GM21367 (cell line): ENCODE results near the gene PDE7B.
"Not testable (repeated sequence)": the region's sequence is repeated elsewhere in the genome, so short reads cannot be mapped to it uniquely, and the experiment has no call there.

Source experiments
- ATAC-seq: cut with Tn5 transposase; IDR thresholded peaks from one replicate; pipeline ENCODE4 v1.9.1; 2021; ENCODE audit not compliant: unreplicated experiment

PDE7B gene

DNA sequence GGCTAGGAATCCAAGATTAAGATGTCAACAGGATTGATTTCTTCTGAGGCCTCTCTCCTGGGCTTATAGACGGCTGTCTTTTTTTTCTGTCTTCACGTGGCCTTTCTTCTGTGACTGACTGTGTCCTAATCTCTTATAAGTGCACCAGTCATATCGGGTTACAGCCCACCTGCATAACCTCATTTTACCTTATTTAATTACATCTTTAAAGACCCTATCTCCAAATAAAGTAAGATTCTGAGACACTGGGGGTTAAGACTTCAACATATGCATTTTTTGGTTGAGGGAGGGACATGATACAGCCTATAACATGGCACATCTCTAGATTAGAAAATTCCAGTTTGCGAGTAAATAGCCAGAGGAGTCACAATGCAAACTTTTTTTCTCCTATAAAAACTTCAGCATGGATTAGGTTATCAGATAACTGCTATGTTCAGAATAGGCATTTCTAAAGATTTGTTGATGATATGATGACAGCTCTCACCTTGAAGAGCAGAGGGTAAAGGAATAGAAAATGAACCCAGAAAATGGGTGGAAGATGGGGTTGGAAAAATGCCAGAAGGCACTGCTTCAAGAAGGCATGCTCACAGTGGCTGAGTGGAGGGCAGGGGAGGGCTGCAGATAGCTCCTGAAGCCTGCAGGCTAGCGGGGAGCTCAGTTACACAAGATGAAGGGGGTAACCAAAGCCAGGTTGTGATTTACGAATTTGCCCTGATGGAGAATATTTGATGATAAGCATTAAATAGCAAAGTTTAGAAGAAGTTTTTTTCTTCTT lies 8.7 kb upstream of the PDE7B start:
- ATAC-seq, result no peak

DNA sequence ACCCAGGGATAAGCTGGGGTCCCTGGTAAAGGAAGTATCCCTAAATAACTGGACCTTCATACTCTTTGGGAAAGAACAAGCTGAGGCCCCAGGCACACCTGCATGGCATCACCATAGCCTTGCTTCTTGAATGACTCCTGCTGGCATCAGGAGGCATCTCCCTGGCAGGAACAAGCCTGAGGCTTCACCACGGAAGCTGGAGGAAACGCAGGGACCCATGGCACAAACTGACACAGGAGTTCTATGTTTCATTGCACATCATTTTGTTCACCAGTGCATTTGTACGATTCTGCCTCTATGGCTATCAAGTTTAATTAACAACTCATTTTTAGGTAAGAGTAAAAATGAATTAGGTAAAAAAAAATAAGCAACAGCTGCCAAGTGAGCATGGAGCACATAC lies 619 bp upstream of the PDE7B start:
- no peak for ATAC-seq

DNA sequence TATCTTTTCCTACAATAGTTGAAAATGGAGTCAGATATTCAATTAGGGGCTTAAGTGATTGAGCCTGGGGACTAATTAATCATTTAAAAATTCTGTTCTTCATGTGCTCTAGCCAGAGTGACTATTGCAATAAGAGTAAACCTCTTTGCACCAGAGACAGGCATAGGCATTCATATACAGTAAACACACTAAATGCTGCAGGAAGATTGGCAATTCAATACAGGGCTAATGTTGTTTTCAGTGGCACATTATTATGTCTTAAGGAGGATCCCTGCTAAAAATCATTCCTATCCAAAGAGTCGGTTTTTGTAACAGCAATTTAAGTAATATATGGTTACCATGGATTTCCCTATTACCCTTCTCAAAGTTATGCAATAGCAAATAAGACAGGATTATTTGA lies 1.2 kb downstream of the PDE7B start:
- no peak for ATAC-seq

DNA sequence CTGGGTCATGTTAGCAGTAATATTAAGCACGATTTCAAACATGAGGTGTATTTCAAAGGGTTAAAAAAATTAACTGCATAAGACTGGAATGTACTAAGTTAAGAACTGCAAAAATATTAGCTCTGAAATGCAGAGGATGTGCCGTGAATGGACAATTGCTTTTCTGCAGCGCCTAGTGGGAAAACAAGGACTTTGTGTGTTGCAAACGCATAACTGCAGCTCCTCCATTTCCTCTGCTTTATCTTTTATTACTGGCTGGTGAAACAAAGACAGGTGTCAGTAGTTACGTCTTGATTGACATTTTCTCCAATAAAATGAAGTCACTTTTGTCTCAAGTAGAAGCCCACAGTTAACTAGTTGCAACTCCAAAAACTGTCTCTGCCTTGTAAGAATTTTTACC lies 1.7 kb downstream of the PDE7B start:
- ATAC-seq, result no peak

DNA sequence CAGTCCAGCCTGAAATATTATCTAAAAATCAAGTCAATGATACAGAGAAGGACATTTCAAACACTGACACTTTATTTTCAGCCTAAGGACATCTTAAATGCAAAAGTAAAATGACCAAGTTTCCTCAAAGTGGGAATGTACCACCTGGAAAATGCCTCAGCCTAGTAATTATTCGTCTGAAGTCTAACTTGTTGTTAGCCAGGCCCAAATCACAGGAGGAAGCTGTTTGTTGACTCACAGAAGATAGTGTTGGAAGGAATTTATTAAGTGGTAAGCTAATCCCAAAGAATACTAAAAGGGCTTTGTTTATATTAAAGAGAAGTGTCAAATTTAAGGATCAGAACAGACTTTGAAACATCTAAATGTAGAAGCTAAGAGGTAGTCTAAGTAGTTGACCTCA lies 2.5 kb downstream of the PDE7B start:
- no peak for ATAC-seq

DNA sequence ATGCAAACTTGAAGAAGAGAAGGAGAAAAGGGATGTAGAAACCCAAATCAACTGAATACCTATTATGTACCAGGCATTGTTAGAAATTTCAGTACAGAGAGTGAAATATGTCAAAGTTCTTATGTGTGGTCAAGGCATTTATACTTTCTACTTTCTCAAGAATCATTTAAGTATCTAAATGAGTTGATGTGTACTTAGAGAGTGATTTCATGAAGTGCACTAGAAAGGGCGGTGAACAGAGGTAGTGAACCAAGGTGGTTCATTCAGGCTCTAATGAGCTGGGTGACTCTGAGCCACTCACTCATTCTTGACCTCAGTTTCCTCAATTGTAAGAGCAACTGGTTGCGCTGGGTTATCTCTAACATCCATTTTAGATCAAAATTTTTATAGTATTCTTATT lies 3.3 kb downstream of the PDE7B start:
- ATAC-seq, result no peak

DNA sequence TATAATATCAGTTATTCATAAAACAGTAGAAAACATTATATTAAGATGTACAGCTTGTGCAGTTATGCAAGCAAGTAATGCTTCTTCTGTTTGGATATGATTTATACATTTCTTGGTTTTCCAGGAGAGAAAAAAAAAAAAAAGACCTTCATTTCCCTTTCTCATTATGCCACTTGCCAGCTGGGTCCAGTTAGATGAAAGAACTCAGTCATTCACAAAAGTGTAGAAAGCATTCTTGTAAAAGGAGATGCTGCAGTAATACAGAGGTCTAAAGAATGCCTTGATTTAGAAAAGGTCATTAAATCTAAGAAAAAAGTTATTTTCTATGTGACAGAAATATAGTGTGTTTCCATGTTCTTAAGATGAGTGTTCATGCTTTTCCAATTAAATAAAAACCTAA lies 7.4 kb downstream of the PDE7B start:
- no peak for ATAC-seq

DNA sequence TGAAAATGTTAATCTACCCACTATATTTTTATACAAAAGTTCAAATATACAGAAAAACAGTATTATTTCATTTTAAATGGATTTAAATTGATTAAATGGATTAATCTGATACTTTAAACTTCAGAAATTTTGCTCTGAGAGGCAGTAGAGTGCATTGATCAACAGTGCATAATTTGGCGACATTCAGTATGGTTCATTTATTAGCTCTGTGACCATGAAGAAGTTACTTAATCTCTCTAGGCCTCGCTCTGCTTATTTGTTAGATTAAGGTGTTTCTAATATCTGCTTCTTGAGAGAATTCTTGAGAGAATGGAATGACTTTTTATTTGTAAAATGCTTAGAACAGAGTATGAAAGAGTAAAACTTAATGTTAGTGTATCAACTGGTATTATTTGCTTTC lies 8.9 kb downstream of the PDE7B start:
- no peak for ATAC-seq

DNA sequence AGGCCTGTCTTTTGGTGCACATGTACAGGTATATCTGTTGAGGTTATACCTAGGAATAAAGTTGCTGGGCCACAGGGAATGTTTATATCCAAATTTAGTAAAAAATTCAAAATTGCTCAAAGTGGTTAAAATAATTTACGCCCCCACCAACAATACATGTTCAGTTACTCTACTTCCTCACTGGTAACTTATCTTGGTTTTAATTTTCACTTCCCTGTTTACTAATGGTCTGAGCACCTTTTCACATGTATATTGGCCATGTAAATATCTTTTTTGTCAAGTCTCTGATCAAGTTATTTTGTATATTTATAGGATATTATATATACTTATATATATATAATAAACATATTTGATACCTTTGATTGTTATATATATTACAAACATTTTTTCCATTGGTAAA lies 9.7 kb downstream of the PDE7B start:
- ATAC-seq, result peak; percentile 93

DNA sequence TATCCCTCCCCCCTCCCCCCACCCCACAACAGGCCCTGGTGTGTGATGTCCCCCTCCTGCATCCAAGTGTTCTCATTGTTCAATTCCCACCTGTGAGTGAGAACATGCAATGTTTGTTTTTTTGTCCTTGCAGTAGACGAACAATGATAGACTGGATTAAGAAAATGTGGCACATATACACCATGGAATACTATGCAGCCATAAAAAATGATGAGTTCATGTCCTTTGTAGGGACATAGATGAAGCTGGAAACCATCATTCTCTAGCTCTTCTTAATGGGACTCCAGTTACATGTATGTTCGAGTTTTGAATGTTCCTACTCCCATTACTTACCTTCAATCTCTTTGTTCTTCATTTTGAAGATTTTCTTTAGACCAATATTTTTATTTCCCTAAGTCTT lies 13.4 kb downstream of the PDE7B start:
- ATAC-seq, result not testable (repeated sequence)

DNA sequence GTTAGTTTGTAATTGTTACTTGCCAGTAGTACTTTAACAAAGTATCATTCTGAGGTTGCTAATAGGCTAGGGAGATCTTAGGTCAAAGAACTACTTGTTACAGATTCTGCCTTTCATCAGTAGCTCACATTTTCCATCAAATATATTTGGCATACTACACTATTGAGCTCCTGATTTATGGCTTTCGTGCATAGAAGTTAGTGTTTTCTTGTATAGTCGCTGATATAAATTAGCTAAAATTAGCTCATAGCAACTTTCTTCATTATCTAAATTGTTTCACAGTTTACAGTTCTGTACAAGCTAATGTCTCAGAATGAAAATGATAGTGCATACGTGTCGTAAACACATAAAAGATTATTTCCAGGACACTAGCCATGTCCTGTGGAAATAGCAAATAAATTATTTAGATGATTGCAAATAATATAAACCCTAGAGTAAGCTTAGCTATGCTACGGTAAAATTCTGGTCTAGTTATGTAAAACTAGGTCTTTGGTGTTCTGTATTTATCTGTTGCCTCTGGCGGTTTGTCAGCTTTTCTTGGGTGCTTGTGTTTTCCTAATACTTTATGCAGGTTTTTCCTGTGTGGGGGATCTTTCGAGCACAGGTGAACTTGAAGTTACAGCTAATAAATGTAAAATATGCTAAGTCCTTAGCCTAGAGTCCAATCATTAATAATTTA lies 15.1 kb downstream of the PDE7B start:
- ATAC-seq, result no peak

DNA sequence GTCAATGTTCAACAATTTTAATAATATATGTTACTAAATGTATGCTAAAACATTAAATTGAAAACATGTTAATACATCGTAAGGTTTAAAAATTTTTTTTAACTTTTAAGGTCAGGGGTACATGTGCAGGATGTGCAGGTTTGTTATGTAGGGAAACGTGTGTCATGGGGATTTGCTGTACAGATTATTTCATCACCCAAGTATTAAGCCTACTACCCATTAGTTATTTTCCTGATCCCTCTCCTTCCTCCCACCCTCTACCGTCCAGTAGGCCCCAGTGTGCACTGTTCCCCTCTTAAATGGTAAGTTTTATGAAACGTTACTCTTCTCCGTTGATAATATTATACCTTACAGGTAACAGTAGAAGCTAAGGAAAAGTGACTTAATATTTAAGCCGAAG lies 15.8 kb downstream of the PDE7B start:
- ATAC-seq, result no peak

DNA sequence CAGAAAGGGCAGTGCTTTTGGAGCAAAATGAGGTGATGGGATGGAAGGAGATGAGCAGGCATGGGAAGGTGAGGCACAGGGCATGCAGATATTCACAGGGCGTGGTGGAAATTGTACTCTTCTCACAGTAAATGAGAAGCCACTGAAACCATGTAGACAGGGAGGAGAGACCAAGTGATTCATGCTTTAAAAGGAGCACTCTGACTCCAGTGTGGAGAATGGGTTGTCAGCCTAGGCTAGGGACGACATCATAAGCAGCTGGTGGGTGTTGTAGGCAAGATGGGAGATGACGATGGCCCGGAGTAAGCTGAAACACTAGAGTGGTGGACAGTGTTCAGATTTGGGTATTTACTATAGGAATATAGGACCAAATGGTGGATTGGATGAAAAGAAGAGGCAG lies 18.4 kb downstream of the PDE7B start:
- no peak for ATAC-seq

DNA sequence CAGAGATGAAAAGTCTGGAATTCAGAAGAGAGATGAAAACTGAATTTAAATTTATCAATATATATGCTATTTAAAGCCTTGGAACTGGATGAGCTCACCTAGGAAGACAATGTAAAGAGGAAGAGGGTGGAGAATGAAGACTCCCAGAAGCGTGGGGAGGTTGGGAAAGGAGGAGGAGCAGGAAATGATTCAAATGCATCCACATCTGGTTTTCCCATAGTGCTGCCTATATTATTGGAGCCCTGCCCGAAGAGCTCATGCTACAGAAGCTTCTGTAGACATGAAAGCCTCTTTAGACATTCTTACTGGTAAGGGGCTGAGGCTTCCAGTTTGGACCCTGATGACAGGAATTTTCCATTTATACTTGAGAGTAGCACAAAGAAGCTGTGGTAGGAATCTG lies 19.2 kb downstream of the PDE7B start:
- ATAC-seq, result no peak

DNA sequence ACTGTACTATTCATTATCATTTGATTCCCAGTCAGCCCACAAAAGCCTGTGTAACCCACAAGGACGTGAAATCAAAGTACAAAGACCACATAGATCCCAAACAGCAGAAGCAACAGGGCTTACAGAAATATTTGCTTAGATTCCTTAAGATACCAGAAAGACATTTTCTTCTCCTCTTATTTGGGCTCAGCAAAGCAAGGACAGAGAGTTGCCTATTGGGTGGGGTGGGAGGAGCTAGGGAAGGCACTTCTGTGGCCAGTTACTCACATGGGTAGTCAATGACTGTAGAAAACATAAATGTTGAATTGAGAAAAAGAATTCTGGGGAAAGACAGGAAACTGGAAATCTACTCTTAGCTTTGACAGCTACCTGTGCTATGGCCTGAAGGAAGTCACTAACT lies 19.8 kb downstream of the PDE7B start:
- ATAC-seq, result no peak

DNA sequence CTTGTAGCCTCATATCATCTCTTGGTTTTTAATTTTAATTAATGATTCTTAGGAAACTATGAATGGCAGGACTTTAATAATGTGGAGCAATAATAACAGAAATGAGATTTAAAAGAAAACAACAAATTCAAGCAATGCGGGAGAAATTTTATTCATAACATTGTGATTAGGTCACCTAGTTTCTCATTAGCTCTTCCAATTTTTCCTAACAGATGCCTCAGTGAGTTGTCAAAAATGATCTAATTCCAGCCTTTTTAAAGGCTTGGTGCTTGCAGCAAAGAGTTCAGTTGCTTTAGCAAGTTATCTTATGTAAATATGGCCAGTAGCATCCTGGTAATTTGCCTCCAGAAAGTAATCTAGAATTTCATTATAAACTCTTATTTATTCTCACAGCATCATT lies 20.4 kb downstream of the PDE7B start:
- no peak for ATAC-seq

DNA sequence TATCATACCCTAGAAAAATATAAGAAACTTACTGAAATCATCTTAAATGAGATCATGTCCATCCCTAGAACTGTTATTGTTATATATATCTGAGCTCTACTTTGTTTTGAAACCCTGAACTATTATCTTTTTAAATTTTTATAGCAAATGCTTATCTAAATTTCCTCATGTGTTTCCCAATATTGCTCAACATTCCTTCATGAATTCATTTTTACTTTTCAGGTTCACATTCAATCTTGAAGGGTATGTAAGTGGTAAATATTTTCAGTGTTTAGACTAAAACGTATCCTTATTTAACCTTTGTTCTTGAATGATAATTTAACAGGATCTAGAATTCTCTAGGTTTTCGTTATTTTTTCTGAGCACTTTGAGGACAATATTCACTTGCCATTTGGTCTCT lies 23.9 kb downstream of the PDE7B start:
- no peak for ATAC-seq

DNA sequence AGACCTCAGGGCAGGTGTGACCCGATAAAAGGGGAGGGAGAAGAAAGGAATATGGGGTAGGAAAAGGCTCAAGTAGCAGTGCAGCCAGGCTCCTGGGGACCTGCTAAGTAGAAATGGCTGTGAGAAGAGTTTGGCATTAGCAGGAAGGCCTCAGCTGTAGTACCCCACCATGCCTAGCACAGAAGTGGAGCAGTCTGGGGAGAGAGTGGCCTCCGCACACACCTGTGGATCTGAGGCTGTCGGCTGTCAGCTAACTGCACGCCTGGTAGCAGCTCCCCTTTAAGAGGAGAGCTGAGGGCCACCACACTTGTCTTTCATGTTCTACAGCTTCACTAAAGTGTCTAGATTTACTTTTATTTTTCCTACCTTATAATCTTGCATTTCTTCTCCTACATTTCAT lies 24.6 kb downstream of the PDE7B start:
- ATAC-seq, result no peak

DNA sequence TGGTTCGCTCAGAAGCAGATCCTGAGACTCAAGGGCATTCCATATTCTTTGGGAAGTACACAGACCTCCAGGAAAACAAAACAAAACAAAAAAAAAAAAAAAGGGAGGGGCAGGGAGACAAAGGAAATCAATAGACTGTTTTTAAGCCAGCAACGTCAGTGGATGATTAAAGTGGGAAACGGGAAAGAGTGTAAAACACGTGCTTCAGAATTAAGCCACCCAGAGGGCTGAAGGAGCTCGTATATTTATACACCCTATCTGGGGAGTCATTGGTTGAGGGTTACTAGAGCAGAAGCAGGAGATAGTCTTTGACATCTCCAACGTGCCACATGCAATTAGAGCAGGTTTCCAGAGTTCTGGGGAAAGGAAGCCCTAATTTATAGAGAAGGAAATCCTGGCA lies 26.2 kb downstream of the PDE7B start:
- no peak for ATAC-seq

DNA sequence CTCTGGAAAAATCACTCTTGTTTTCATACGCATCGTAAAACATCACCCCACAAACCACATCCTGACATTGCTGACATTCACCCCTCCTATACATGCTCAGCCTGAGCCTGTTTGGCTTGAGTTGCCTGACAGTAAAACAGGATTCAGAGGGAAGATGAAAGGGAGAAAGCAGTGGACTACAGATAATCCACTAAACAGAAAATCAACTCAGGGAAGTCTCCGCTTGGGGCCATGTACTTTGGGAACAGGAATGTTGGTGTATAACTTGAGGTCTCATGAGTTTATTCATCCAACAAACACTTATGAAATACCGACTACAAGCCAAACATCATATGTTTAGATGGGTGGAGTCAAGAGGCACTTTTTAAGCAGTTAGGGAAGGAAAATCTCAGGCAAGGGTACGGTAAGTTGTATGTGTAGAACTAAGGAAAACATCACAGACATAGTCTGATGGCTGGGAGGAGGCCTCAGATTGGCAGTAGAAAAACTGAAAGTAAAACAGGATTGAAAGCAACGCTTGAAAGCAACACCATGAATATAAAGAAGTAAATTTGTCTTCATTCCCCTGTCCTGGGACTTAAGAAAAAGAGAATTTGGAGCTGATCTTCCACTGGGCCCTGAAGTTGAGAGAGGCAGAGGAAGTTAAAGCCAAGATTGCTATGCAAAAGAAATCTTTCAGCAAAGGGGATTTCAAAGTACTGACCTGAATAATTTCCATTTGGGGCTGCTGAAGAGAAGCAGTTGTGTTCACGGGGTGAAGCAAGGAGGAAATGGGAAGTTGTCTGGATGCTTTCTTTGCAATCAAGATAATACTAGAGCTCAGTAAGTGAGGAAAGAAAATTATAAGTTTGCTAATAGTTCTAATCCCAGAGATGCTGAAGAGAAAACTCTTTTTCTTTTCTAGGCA lies 28.8 kb downstream of the PDE7B start:
- ATAC-seq, result peak; percentile 95

DNA sequence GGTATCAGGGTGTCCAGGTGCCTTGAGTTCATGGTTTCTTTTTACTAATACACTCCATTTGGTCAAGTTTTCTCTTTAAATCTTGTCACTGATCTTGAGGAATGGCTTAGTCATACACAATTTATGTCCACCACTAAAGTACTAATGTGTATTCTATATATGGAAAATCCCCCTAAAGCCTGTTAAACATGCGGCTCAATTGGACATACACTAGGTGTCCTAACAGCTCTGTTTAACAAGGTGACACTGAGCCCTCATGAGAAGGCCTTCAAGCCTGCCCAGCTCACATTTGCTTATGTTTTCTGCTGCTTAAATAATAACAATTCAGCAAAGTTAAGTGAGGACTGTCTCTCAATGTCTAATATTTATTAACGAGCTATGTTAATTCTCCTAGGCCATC lies 31.5 kb downstream of the PDE7B start:
- no peak for ATAC-seq

DNA sequence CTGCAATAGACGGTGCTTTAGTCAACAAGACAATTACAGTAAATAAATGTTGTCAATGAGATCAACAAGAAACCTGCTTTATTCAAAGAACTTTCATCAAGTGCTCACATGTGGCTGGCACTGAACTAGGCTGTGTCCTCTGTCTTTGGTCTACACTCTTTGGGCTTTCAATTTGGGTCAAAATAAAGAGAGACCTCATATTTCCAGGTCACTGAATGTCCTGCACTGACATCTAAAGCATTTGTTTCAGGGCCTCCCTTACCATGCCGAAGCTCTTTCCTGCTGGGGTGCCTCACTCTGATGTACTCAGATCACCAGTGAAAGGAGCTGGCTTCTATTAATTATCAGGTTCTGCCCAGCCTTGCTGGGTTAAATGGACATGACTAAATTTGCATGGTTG lies 32.0 kb downstream of the PDE7B start:
- no peak for ATAC-seq
